Placental epithelial cell (primary cell): ENCODE results near the gene XAB2. TPM values are rescaled to one million over a fixed set of nuclear protein-coding genes. Genes with fewer than 3 reads are reported as not detected.

Experiments used
- small RNA-seq: library from RNA; depleted of rRNA; stranded (forward); fragments of <200 nt; gene quantifications from one replicate; pipeline ENCODE3, GENCODE V24; 2012
- total RNA-seq: library from RNA; depleted of rRNA; stranded (reverse); fragments of >200 nt; gene quantifications from 2 replicates; pipeline ENCODE4 v1.2.3, GENCODE V29; 2012

Gene XAB2
- total RNA-seq, result 47.0 and 62.0 TPM in 2 replicates

GRCh38 chr19:7629347-7630054, at the start of gene XAB2, which contains the start of gene PET100:
TSS of gene XAB2 (minus strand) at chr19:7629545. CDS start at chr19:7629527, 18 bp downstream.
TSS of gene PET100 (plus strand) at chr19:7629793. CDS start at chr19:7629834, 41 bp downstream.

DNA sequence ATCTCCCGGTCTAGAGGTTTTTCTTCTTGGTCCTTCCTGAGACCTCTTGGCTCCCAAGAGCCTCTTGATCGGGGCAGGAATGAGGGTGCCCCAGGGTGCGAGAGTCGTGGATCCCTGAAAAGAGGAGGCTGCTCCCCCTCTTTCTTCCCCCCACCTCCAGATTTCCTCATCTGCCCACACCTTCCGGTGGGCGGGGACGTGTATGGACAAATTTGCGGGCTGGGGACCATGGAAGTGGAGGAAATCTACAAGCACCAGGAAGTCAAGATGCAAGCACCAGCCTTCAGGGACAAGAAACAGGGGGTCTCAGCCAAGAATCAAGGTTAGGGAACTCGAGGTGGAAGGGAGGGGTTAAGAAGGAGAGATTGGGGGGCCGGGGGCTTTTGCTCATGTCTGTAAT, 47.5 kb upstream of the XAB2 start, which contains the start of gene MCEMP1:
Gene MCEMP1 (plus strand): TSS at position 237 of the 400 bp plus-strand sequence. CDS start 31 bp downstream, at position 268.

GRCh38 chr19:7668842-7669241, 39.5 kb upstream of the XAB2 start, which contains the start of gene RETN:
TSS of gene RETN (plus strand) at chr19:7669049. CDS start at chr19:7669327, 278 bp downstream.

GRCh38 chr19:7636691-7637373, 7.5 kb upstream of the XAB2 start, which contains the start of gene STXBP2:
TSS of gene STXBP2 (plus strand) at chr19:7637110. CDS start at chr19:7637150, 40 bp downstream.

GRCh38 chr19:7633698-7634097, 4.4 kb upstream of the XAB2 start, which contains the start of gene PCP2:
TSS of gene PCP2 (minus strand) at chr19:7633719. CDS start at chr19:7633457, 262 bp downstream.

GRCh38 chr19:7595466-7596133, 33.7 kb downstream of the XAB2 start, which contains the start of gene CAMSAP3:
TSS of gene CAMSAP3 (plus strand) at chr19:7595863. CDS start at chr19:7596003, 140 bp downstream.

Small RNA genes lying within 50 kb of the gene (small RNA-seq; reads per million reads assigned to genes)
- gene MIR6792, result not detected

Other genes starting within 250 kb of the XAB2 start
- 2.8 and 5.9 TPM in 2 replicates for gene PEX11G, start 140.5 kb downstream of the XAB2 start, total RNA-seq
- gene ZNF358, start 113.4 kb downstream of the XAB2 start, total RNA-seq, result 44.0 and 47.5 TPM in 2 replicates
- 6.8 and 7.9 TPM in 2 replicates for gene MCOLN1, start 106.9 kb downstream of the XAB2 start, total RNA-seq
- 130 and 198 TPM in 2 replicates for gene PNPLA6, start 93.8 kb downstream of the XAB2 start, total RNA-seq
- 7.8 and 8.2 TPM in 2 replicates for gene CAMSAP3, start 33.7 kb downstream of the XAB2 start, total RNA-seq
- gene PET100, start 248 bp upstream of the XAB2 start, total RNA-seq, result 3.6 and 13.3 TPM in 2 replicates
- gene PCP2, start 4.2 kb upstream of the XAB2 start, total RNA-seq, result not detected in 2 replicates
- 73.6 and 81.3 TPM in 2 replicates for gene STXBP2, start 7.6 kb upstream of the XAB2 start, total RNA-seq
- gene RETN, start 39.5 kb upstream of the XAB2 start, total RNA-seq, result not detected in 2 replicates
- gene MCEMP1, start 47.5 kb upstream of the XAB2 start, total RNA-seq, result not detected in 2 replicates
- gene TRAPPC5, start 51.3 kb upstream of the XAB2 start, total RNA-seq, result 22.8 and 71.0 TPM in 2 replicates
- not detected in 2 replicates for gene FCER2, start 72.6 kb upstream of the XAB2 start, total RNA-seq
- not detected in 2 replicates for gene CLEC4G, start 102.6 kb upstream of the XAB2 start, total RNA-seq
- not detected in 2 replicates for gene CD209, start 118.0 kb upstream of the XAB2 start, total RNA-seq
- gene CLEC4M, start 133.7 kb upstream of the XAB2 start, total RNA-seq, result not detected in 2 replicates
- 17.7 and 24.3 TPM in 2 replicates for gene EVI5L, start 200.7 kb upstream of the XAB2 start, total RNA-seq
- under 0.01 TPM in 1 of 2 replicates, not detected in the other for gene PRR36, start 244.8 kb upstream of the XAB2 start, total RNA-seq